K562 (cell line): ENCODE data around the gene CDH3. TPM values are rescaled to one million over a fixed set of nuclear protein-coding genes. Genes with fewer than 3 reads are reported as not detected.

Experiments used
- ATAC-seq: fragments of 200-7000 bp; cut with Tn5 transposase; 3 replicates; pipeline ENCODE4 v1.9.1; 2020; ENCODE audit warnings: moderate library complexity
- BruUV-seq: library from RNA; stranded (reverse); fragments of 400-500 nt; replicated peaks from 2 replicates; lab custom pipeline; 2021; lab: Mats Ljungman, UMichigan
- CTCF ChIA-PET: fragments of 300-600 bp; formaldehyde crosslinking; extraction: SDS; loops from one replicate; lab custom pipeline; 2021; ENCODE audit warnings: low intra/inter-chr PET ratio; lab: Yijun Ruan, JAX
- POLR2A ChIA-PET: fragments of 300-600, 350-650 bp; sonication (Branson Sonifier 250); formaldehyde crosslinking; extraction: SDS; loops from one replicate; lab custom pipeline; 2021; ENCODE audit warnings: antibody characterized with exemption, inconsistent platforms; lab: Yijun Ruan, JAX
- DNase-seq, 4 experiments: peaks; one replicate each; pipeline versions ENCODE4 v3.0.0 to v3.0.0-alpha.2; 2011 to 2018; ENCODE audit warnings: low spot score in 3 of 4, mixed read lengths in 3 of 4; ENCODE audit errors: extremely low read depth in 1 of 4
- FAIRE-seq: peaks from 2 replicates; lab custom pipeline; 2011; peaks lifted over from hg19 to GRCh38; lab: Jason Lieb, UNC
- H2AFZ ChIP-seq: 2 replicates; pipeline ENCODE4 v1.6.0; 2011; ENCODE audit warnings: low read depth, low read length, control low read depth, inconsistent platforms
- H3K27ac ChIP-seq: fragments of 200-600 bp; 3 replicates; pipeline ENCODE4 v1.8.0; 2011; ENCODE audit warnings: low read depth, mild to moderate bottlenecking, control low read depth, inconsistent platforms, low read length, moderate library complexity, mixed read lengths; ENCODE audit errors: extremely low read depth
- H3K27me3 ChIP-seq, 2 experiments: fragments of 300-600 bp in 1 of 2; 2 replicates in 1 of 2; 3 replicates in 1 of 2; pipeline versions ENCODE4 v1.6.0 to v1.8.0; 2011; ENCODE audit warnings: inconsistent platforms in 2 of 2, low read length in 2 of 2, mild to moderate bottlenecking in 1 of 2, mixed read lengths in 1 of 2, moderate library complexity in 1 of 2; ENCODE audit not compliant: control insufficient read depth in 2 of 2, insufficient read depth in 2 of 2
- H3K36me3 ChIP-seq: fragments of 300-600 bp; 3 replicates; pipeline ENCODE4 v1.8.0; 2011; ENCODE audit warnings: mild to moderate bottlenecking, low read length, inconsistent platforms; ENCODE audit not compliant: control insufficient read depth, insufficient read depth
- H3K4me1 ChIP-seq, 2 experiments: fragments of 200-600 bp in 1 of 2; replicated peaks in 1 of 2; 2 replicates in 1 of 2; 3 replicates in 1 of 2; pipeline versions ENCODE4 v1.5.1 to v1.8.0; 2011; ENCODE audit warnings: inconsistent platforms in 2 of 2, low read length in 2 of 2, mild to moderate bottlenecking in 1 of 2, mixed read lengths in 1 of 2, moderate library complexity in 1 of 2; ENCODE audit not compliant: control insufficient read depth in 2 of 2, insufficient read depth in 2 of 2
- H3K4me2 ChIP-seq: 2 replicates; pipeline ENCODE4 v1.6.1; 2011; ENCODE audit warnings: low read length, control low read depth, inconsistent platforms, mixed read lengths; ENCODE audit not compliant: insufficient read depth
- H3K4me3 ChIP-seq: fragments of 200-600 bp; sonication (generic), shearing (Covaris generic); 2 replicates; pipeline ENCODE4 v1.5.1; 2016; ENCODE audit warnings: control low read depth, inconsistent platforms
- H3K79me2 ChIP-seq: fragments of 200-600 bp; 3 replicates; pipeline ENCODE4 v1.8.0; 2011; ENCODE audit warnings: low read length, inconsistent platforms; ENCODE audit not compliant: control insufficient read depth, insufficient read depth
- H3K9ac ChIP-seq, 2 experiments: 2 replicates each; pipeline versions ENCODE4 v1.6.0 to v1.6.1; 2011; ENCODE audit warnings: low read depth in 2 of 2, low read length in 2 of 2, control low read depth in 1 of 2, inconsistent platforms in 1 of 2, mild to moderate bottlenecking in 1 of 2, mixed read lengths in 1 of 2; ENCODE audit not compliant: insufficient read depth in 1 of 2
- H3K9me1 ChIP-seq: one replicate; pipeline ENCODE4 v1.6.0; 2011; ENCODE audit warnings: inconsistent platforms, mild to moderate bottlenecking, low read length, moderate library complexity; ENCODE audit not compliant: control insufficient read depth, insufficient read depth
- H3K9me3 ChIP-seq: replicated peaks from 2 replicates; pipeline ENCODE4 v1.5.1; 2011; ENCODE audit warnings: low read depth, low read length, inconsistent platforms; ENCODE audit not compliant: control insufficient read depth, insufficient read depth
- H4K20me1 ChIP-seq: replicated peaks from 2 replicates; pipeline ENCODE4 v1.6.1; 2011; ENCODE audit warnings: low read length, inconsistent platforms, mixed read lengths; ENCODE audit not compliant: control insufficient read depth, insufficient read depth
- BRD9 ChIP-seq: fragments of 450-650 bp; IDR thresholded peaks from 2 replicates; pipeline ENCODE4 v1.6.1; 2018; ENCODE audit warnings: low read depth; ENCODE audit not compliant: partially characterized antibody
- EWSR1 ChIP-seq: fragments of 450-650 bp; IDR thresholded peaks from 2 replicates; pipeline ENCODE4 v1.6.1; 2018; ENCODE audit warnings: borderline replicate concordance, mild to moderate bottlenecking, low read depth, moderate library complexity; ENCODE audit not compliant: partially characterized antibody
- JUNB ChIP-seq: fragments of 450-650 bp; formaldehyde crosslinking; conservative IDR thresholded peaks from 2 replicates; pipeline ENCODE4 v1.4.0; 2020; ENCODE audit warnings: mild to moderate bottlenecking
- ZFP1 ChIP-seq: fragments of 450-650 bp; formaldehyde crosslinking; IDR thresholded peaks from 2 replicates; pipeline ENCODE4 v1.4.0; 2020; ENCODE audit warnings: mild to moderate bottlenecking, mixed read lengths
- ZNF316 ChIP-seq: fragments of 450-650 bp; IDR thresholded peaks from 2 replicates; pipeline ENCODE4 v1.6.1; 2016
- WGBS: fragments of 100-300 bp; shearing (Covaris generic); methylation state at CpG from one replicate; pipeline ENCODE4 v1.1.6; 2016; ENCODE audit warnings: low coverage, mixed read lengths; ENCODE audit not compliant: insufficient coverage; ENCODE audit errors: missing lambda C conversion rate; 5-methylcytosine and 5-hydroxymethylcytosine counted together
- in situ Hi-C: fragments of 300-500 bp; cut with MboI; formaldehyde crosslinking; loops from 4 replicates; pipeline ENCODE4 v1.15.0; 2018; ENCODE audit warnings: inconsistent platforms, mixed read lengths
- intact Hi-C: fragments of 100-400 bp; cut with micrococcal nuclease; formaldehyde crosslinking; loops from 2 replicates; pipeline ENCODE4 v1.14.2; 2022
- polyA plus RNA-seq, 8 experiments: library from polyadenylated mRNA; depleted of rRNA in 4 of 8; stranded (reverse) in 5 of 8; unstranded in 3 of 8; fragments of >200 nt; fragmentation: Nextera tagmentation in 2 of 8; fragmentation: Illumina TruSeq in 1 of 8; extraction: Ambion mirVana in 2 of 8; extraction: Trizol in 1 of 8; gene quantifications; 2 replicates each; pipeline versions ENCODE4 v1.2.1 to v1.2.3, GENCODE V29; 2011 to 2014; ENCODE audit warnings: inconsistent platforms in 1 of 8, missing spikeins in 1 of 8
- total RNA-seq, 7 experiments: library from RNA; depleted of rRNA in 6 of 7; stranded (reverse); fragments of >200 nt in 6 of 7; fragmentation: Illumina TruSeq in 2 of 7; extraction: Trizol in 2 of 7; gene quantifications; 2 replicates each; pipeline versions ENCODE4 v1.2.1 to v1.2.3, GENCODE V29; 2011 to 2021; ENCODE audit warnings: low replicate concordance in 1 of 7
- TF ChIP-seq, protein P1 (sequence below): fragments of 200-800 bp; sonication (Bioruptor generic); IDR thresholded peaks from 2 replicates; pipeline ENCODE4 v1.6.1; 2016; ENCODE audit warnings: missing genetic modification characterization, missing compliant biosample characterization
- TF ChIP-seq, protein P2 (sequence below): fragments of 250-450 bp; sonication (Bioruptor Pico); IDR thresholded peaks from 2 replicates; pipeline ENCODE4 v1.8.0; 2021; ENCODE audit warnings: moderate library complexity, mild to moderate bottlenecking, inconsistent platforms
- TF ChIP-seq, protein P3 (sequence below): fragments of 450-650 bp; IDR thresholded peaks from 2 replicates; pipeline ENCODE4 v1.6.1; 2016; ENCODE audit warnings: antibody characterized with exemption

Gene CDH3
- total and polyA plus RNA-seq, 9 of the 15 experiments (the other 6 are each of a cell fraction or from before 2014, with no cell fraction given) = 0.06 to 0.09 TPM; not detected in 7

DNA sequence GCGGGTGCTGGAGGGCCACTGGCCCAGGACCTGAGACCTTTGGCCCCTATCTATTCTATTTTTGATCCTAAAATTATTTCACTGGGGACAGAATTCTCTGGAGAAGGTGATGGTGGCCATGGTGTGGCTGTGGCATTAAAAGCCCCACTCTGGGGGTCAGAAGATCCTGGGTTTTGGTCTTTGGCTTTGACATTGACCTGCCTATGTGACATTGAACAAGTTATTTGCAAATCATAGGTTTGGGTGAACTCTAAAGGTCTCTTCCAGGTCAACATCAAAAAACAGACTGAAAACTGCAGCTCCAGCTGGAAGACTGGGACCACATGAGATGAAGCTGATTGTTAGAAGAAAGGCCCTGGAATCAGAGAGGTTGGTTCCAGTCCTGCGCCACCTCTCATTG lies 89.7 kb downstream of the CDH3 start (continued):
- no peak for TF ChIP-seq ZFP1 (CRISPR knock-in tag)
- no peak for TF ChIP-seq JUNB (CRISPR knock-in tag)
- TF ChIP-seq, protein P1, sequence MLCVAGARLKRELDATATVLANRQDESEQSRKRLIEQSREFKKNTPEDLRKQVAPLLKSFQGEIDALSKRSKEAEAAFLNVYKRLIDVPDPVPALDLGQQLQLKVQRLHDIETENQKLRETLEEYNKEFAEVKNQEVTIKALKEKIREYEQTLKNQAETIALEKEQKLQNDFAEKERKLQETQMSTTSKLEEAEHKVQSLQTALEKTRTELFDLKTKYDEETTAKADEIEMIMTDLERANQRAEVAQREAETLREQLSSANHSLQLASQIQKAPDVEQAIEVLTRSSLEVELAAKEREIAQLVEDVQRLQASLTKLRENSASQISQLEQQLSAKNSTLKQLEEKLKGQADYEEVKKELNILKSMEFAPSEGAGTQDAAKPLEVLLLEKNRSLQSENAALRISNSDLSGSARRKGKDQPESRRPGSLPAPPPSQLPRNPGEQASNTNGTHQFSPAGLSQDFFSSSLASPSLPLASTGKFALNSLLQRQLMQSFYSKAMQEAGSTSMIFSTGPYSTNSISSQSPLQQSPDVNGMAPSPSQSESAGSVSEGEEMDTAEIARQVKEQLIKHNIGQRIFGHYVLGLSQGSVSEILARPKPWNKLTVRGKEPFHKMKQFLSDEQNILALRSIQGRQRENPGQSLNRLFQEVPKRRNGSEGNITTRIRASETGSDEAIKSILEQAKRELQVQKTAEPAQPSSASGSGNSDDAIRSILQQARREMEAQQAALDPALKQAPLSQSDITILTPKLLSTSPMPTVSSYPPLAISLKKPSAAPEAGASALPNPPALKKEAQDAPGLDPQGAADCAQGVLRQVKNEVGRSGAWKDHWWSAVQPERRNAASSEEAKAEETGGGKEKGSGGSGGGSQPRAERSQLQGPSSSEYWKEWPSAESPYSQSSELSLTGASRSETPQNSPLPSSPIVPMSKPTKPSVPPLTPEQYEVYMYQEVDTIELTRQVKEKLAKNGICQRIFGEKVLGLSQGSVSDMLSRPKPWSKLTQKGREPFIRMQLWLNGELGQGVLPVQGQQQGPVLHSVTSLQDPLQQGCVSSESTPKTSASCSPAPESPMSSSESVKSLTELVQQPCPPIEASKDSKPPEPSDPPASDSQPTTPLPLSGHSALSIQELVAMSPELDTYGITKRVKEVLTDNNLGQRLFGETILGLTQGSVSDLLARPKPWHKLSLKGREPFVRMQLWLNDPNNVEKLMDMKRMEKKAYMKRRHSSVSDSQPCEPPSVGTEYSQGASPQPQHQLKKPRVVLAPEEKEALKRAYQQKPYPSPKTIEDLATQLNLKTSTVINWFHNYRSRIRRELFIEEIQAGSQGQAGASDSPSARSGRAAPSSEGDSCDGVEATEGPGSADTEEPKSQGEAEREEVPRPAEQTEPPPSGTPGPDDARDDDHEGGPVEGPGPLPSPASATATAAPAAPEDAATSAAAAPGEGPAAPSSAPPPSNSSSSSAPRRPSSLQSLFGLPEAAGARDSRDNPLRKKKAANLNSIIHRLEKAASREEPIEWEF (CRISPR knock-in tag) = no peak
- TF ChIP-seq ZNF316 = no peak
- no peak for TF ChIP-seq BRD9

DNA sequence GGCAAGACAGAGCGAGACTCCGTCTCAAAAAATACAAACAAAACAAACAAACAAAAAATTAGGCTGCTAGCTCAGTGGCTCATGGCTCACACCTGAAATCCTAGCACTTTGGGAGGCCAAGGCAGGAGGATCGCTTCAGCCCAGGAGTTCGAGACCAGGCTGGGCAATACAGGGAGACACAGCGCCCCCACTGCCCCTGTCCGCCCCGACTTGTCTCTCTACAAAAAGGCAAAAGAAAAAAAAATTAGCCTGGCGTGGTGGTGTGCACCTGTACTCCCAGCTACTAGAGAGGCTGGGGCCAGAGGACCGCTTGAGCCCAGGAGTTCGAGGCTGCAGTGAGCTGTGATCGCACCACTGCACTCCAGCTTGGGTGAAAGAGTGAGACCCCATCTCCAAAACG lies 91.5 kb downstream of the CDH3 start:
- DNase-seq (no peak), FAIRE-seq (no peak), ATAC-seq (no peak)
- H3K4me1 ChIP-seq = peaks cover 41 to 43% of the 10 kb centered on the region in 2 experiments
- WGBS = 82% methylated on average over 9 of the region's 12 CpGs
- no peaks in the 10 kb centered on the region for H3K27me3 ChIP-seq
- no peaks in the 10 kb centered on the region for H3K79me2 ChIP-seq
- H3K27ac ChIP-seq = no peak overlapping the region
- H3K36me3 ChIP-seq = no peaks in the 10 kb centered on the region
- no peaks in the 10 kb centered on the region for H3K9me3 ChIP-seq
- H3K9ac ChIP-seq = no peak overlapping the region
- in situ Hi-C loops (no loop called here), intact Hi-C loops (no loop called here)
- no TSS peak for BruUV-seq
- H3K4me2 ChIP-seq = no peak overlapping the region
- POLR2A ChIA-PET = interaction anchor here (1.3 kb wide), 1 partner anchor 10 kb away, joined by 8 read pairs; no protein-coding TSS in a partner anchor
- no peak overlapping the region for H3K4me3 ChIP-seq
- no peak overlapping the region for H2AFZ ChIP-seq
- TF ChIP-seq, protein P2, sequence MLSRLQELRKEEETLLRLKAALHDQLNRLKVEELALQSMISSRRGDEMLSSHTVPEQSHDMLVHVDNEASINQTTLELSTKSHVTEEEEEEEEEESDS (CRISPR knock-in tag) = no peak
- TF ChIP-seq, protein P3, sequence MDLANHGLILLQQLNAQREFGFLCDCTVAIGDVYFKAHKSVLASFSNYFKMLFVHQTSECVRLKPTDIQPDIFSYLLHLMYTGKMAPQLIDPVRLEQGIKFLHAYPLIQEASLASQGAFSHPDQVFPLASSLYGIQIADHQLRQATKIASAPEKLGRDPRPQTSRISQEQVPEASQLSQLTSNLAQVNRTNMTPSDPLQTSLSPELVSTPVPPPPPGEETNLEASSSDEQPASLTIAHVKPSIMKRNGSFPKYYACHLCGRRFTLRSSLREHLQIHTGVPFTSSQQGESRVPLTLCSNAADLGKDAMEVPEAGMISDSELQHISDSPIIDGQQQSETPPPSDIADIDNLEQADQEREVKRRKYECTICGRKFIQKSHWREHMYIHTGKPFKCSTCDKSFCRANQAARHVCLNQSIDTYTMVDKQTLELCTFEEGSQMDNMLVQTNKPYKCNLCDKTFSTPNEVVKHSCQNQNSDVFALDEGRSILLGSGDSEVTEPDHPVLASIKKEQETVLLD = no peak
- no peak for TF ChIP-seq EWSR1
- CTCF ChIA-PET = no interaction called here
- no peaks in the 10 kb centered on the region for H3K9me1 ChIP-seq
- H4K20me1 ChIP-seq = no peaks in the 10 kb centered on the region
